Neural progenitor cell (in vitro differentiated cells): ENCODE data around the gene MYO1E. TPM values are rescaled to one million over a fixed set of nuclear protein-coding genes. Genes with fewer than 3 reads are reported as not detected.
A peak's percentile ranks its signal among the peaks of the same experiment; 100 is the strongest.

Source experiments
- DNase-seq: peaks from one replicate; pipeline ENCODE4 v3.0.0-alpha.2; 2016; ENCODE audit warnings: low spot score
- H2AFZ ChIP-seq: fragments of 200-600 bp; sonication (generic); replicated peaks from 2 replicates; pipeline ENCODE4 v1.6.1; 2016; ENCODE audit warnings: antibody characterized with exemption
- H3F3A ChIP-seq: fragments of 200-600 bp; sonication (generic); 2 replicates; pipeline ENCODE4 v1.6.1; 2016; ENCODE audit warnings: antibody characterized with exemption, low read depth
- H3K27ac ChIP-seq: fragments of 200-600 bp; sonication (generic); 2 replicates; pipeline ENCODE4 v1.5.1; 2016; ENCODE audit warnings: mild to moderate bottlenecking
- H3K27me3 ChIP-seq: fragments of 200-600 bp; sonication (generic); 2 replicates; pipeline ENCODE4 v1.6.1; 2016; ENCODE audit warnings: mild to moderate bottlenecking, moderate library complexity
- H3K36me3 ChIP-seq: fragments of 200-600 bp; sonication (generic); 2 replicates; pipeline ENCODE4 v1.5.1; 2016
- H3K4me1 ChIP-seq: fragments of 200-600 bp; sonication (generic); 2 replicates; pipeline ENCODE4 v1.6.1; 2016; ENCODE audit warnings: mixed run types
- H3K4me2 ChIP-seq: fragments of 200-600 bp; sonication (generic); 2 replicates; pipeline ENCODE4 v1.6.1; 2016
- H3K4me3 ChIP-seq: fragments of 200-600 bp; sonication (generic); 2 replicates; pipeline ENCODE4 v1.5.1; 2016
- H3K79me2 ChIP-seq: fragments of 200-600 bp; sonication (generic); 2 replicates; pipeline ENCODE4 v1.6.1; 2016; ENCODE audit warnings: low read depth
- H3K9ac ChIP-seq: fragments of 200-600 bp; sonication (generic); 2 replicates; pipeline ENCODE4 v1.6.1; 2016
- H3K9me3 ChIP-seq: fragments of 200-600 bp; sonication (generic); 2 replicates; pipeline ENCODE4 v1.5.1; 2016; ENCODE audit warnings: low read depth
- H4K20me1 ChIP-seq: fragments of 200-600 bp; sonication (generic); 2 replicates; pipeline ENCODE4 v1.6.1; 2016; ENCODE audit warnings: low read depth
- H3K27ac Mint-ChIP-seq: 3 replicates; pipeline ENCODE4 v1.8.0; 2021; ENCODE audit warnings: mixed read lengths
- H3K27me3 Mint-ChIP-seq: 2 replicates; pipeline ENCODE4 v1.8.0; 2022; ENCODE audit warnings: low read depth, mild to moderate bottlenecking, inconsistent platforms, moderate library complexity, mixed read lengths; ENCODE audit not compliant: insufficient read depth
- H3K36me3 Mint-ChIP-seq: 3 replicates; pipeline ENCODE4 v1.8.0; 2021; ENCODE audit warnings: mixed read lengths
- H3K4me1 Mint-ChIP-seq: 3 replicates; pipeline ENCODE4 v1.8.0; 2021; ENCODE audit warnings: mixed read lengths
- H3K4me3 Mint-ChIP-seq: 3 replicates; pipeline ENCODE4 v1.8.0; 2021; ENCODE audit warnings: mild to moderate bottlenecking, moderate library complexity, mixed read lengths
- H3K9me3 Mint-ChIP-seq: 3 replicates; pipeline ENCODE4 v1.8.0; 2020; ENCODE audit warnings: mixed read lengths
- CTCF ChIP-seq: fragments of 200-600 bp; sonication (generic); IDR thresholded peaks from 2 replicates; pipeline ENCODE4 v1.5.1; 2017; ENCODE audit warnings: antibody characterized with exemption, mild to moderate bottlenecking
- EZH2 ChIP-seq: fragments of 200-600 bp; sonication (generic); IDR thresholded peaks from 2 replicates; pipeline ENCODE4 v1.6.1; 2017; ENCODE audit warnings: antibody characterized with exemption, mild to moderate bottlenecking, moderate library complexity
- EZH2phosphoT487 ChIP-seq: fragments of 200-600 bp; sonication (generic); IDR thresholded peaks from 2 replicates; pipeline ENCODE4 v1.6.1; 2017; ENCODE audit warnings: antibody characterized with exemption
- total RNA-seq: library from RNA; depleted of rRNA; stranded (reverse); fragments of >200 nt; gene quantifications from 2 replicates; pipeline ENCODE4 v1.2.3, GENCODE V29; 2015; ENCODE audit warnings: low replicate concordance

The MYO1E gene
- total RNA-seq, 1 donor from 2014 or later = 49.7 TPM

DNA sequence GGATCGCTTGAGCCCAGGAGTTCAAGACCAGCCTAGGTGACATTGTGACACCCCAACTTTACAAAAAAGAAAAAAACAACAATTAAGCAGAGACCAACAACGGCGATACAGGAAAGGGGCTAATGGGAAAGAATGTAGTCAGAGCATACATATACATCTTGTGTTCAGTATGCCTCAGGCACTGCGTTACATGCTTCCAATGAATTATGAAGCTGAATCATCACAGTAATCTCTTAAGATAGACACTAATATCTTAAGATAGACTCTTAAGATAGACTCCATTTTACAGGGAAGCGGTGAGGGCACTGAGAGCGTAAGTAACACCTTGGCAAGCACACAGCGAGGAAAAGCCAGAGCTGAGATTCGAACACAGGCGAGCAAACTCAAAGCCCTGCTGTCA, 172.1 kb downstream of the MYO1E start:
- no peaks in the 10 kb centered on the region for H3K36me3 ChIP-seq
- no peak overlapping the region for H2AFZ ChIP-seq
- no peak overlapping the region for H3K27ac ChIP-seq
- no peaks in the 10 kb centered on the region for H3K79me2 ChIP-seq
- no peak overlapping the region for H3K4me3 ChIP-seq
- Mint-ChIP-seq H3K27ac (peak overlapping the region; percentile 59), H3K36me3 (peaks cover 9% of the 10 kb centered on the region), H3K27me3 (peaks cover 4% of the 10 kb centered on the region), H3K9me3 (no peaks in the 10 kb centered on the region), H3K4me3 (no peak overlapping the region), H3K4me1 (peaks cover 9% of the 10 kb centered on the region)
- H3K27me3 ChIP-seq = no peaks in the 10 kb centered on the region
- TF ChIP-seq CTCF = no peak
- no peak for TF ChIP-seq EZH2phosphoT487
- no peak for TF ChIP-seq EZH2
- H4K20me1 ChIP-seq = no peaks in the 10 kb centered on the region
- H3F3A ChIP-seq = no peaks in the 10 kb centered on the region
- no peaks in the 10 kb centered on the region for H3K4me1 ChIP-seq
- DNase-seq = no peak
- H3K9ac ChIP-seq = no peak overlapping the region
- H3K4me2 ChIP-seq = no peak overlapping the region
- H3K9me3 ChIP-seq = no peaks in the 10 kb centered on the region

DNA sequence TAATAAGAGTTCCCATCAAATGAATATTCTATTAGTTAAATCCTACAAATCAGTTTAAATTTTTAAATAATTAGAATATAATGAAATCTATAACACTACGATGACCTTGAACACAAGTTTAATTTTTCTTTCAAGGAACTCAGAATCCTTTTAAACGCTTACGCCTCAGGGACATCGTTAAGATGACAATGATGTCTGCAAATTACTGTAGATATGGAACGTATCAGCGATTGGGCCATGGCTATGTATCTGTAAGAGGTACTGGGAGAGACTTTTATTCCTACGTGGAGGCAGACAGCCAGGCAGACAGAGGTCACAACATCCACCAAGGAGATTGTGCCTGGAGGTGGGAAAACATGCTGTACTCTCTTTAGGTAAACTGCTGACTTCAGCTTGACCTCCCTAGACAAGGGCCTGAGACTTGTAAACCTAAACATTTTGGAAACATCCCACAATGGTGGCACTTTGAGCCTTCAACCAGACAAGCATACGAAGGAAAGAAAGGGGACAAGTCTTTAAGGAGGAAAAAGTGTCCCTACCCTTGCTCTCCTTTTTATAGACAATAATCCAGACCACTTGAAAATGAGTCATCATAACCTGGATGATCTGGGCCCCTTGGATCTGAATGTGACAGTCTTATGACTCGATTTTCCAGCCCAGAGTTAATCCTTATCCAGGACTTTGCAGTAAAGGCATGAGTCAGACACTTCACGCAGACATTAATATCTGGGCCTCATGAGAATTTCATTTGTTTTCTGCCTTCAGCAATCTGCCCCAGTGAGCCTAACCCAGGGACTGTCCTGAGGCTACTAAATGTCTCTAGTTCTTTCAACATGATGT, 172.8 kb downstream of the MYO1E start:
- no peaks in the 10 kb centered on the region for H3K9me3 ChIP-seq
- peaks cover 4% of the 10 kb centered on the region for H3K27me3 Mint-ChIP-seq
- no peak overlapping the region for H3K4me2 ChIP-seq
- no peaks in the 10 kb centered on the region for H3K79me2 ChIP-seq
- no peaks in the 10 kb centered on the region for H3K4me1 ChIP-seq
- H3K4me3 Mint-ChIP-seq = no peak overlapping the region
- H3K9ac ChIP-seq = no peak overlapping the region
- no peaks in the 10 kb centered on the region for H3K27me3 ChIP-seq
- no peak for DNase-seq
- H3F3A ChIP-seq = no peaks in the 10 kb centered on the region
- H3K36me3 Mint-ChIP-seq = peaks cover 12% of the 10 kb centered on the region
- TF ChIP-seq EZH2 = no peak
- no peak for TF ChIP-seq EZH2phosphoT487
- no peak for TF ChIP-seq CTCF
- no peaks in the 10 kb centered on the region for H3K36me3 ChIP-seq
- no peaks in the 10 kb centered on the region for H4K20me1 ChIP-seq
- no peak overlapping the region for H2AFZ ChIP-seq
- no peak overlapping the region for H3K27ac ChIP-seq
- no peaks in the 10 kb centered on the region for H3K9me3 Mint-ChIP-seq
- H3K27ac Mint-ChIP-seq = peak overlapping the region; percentile 59
- peaks cover 9% of the 10 kb centered on the region for H3K4me1 Mint-ChIP-seq
- H3K4me3 ChIP-seq = no peak overlapping the region

DNA sequence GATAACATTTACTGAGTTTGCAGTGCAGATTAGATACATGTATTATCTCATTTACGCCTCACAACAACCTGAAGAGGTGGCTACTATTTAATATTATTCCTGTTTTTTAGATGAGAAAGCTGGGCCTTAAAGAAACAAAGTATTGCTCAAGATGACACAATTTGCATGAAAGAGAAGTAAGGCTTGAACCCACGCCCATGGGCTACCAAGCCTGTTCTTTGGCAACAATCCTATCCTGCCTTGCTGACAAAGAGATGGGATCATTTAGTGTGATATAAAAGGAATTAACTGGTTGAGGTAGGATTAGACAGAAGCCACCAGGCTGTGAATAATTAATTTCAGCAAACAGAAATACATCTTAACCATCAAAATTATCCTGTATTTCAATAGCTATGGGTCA, 175.2 kb downstream of the MYO1E start:
- no peaks in the 10 kb centered on the region for H3K36me3 ChIP-seq
- TF ChIP-seq CTCF (no peak), EZH2phosphoT487 (no peak), EZH2 (no peak)
- no peak overlapping the region for H2AFZ ChIP-seq
- no peak overlapping the region for H3K4me3 ChIP-seq
- no peaks in the 10 kb centered on the region for H3K9me3 ChIP-seq
- H3K36me3 Mint-ChIP-seq = peaks cover 17% of the 10 kb centered on the region
- no peaks in the 10 kb centered on the region for H3F3A ChIP-seq
- H3K27me3 Mint-ChIP-seq = peaks cover 4% of the 10 kb centered on the region
- H3K4me1 ChIP-seq = no peaks in the 10 kb centered on the region
- no peaks in the 10 kb centered on the region for H3K27me3 ChIP-seq
- H3K4me3 Mint-ChIP-seq = no peak overlapping the region
- H3K9me3 Mint-ChIP-seq = no peaks in the 10 kb centered on the region
- H3K9ac ChIP-seq = no peak overlapping the region
- H3K4me2 ChIP-seq = no peak overlapping the region
- H3K4me1 Mint-ChIP-seq = peaks cover 9% of the 10 kb centered on the region
- H3K27ac ChIP-seq = no peak overlapping the region
- no peak for DNase-seq
- no peaks in the 10 kb centered on the region for H4K20me1 ChIP-seq
- no peaks in the 10 kb centered on the region for H3K79me2 ChIP-seq
- H3K27ac Mint-ChIP-seq = no peak overlapping the region
